Adrenal gland (tissue), 12 donors: ENCODE data around the gene VEZT. TPM values are rescaled to one million over a fixed set of nuclear protein-coding genes. Genes with fewer than 3 reads are reported as not detected.
A peak's percentile ranks its signal among the peaks of the same experiment; 100 is the strongest.

Source experiments
- DNase-seq, 7 donors: peaks; one replicate each; pipeline ENCODE4 v3.0.0-alpha.2; 2019 to 2020
- H3K27ac ChIP-seq, 5 donors: fragments of 200-600 bp; sonication (generic) in 4 of 5; 1 replicate in 3 of 5; 2 replicates in 2 of 5; pipeline versions ENCODE4 v1.5.1 to v1.8.0; 2016 to 2020; ENCODE audit warnings: mild to moderate bottlenecking in 1 of 5
- H3K27me3 ChIP-seq: fragments of 200-600 bp; 2 replicates; pipeline ENCODE4 v1.8.0; 2021
- H3K36me3 ChIP-seq, 2 donors: fragments of 200-600 bp; replicated peaks in 1 of 2; 1 replicate in 1 of 2; 2 replicates in 1 of 2; pipeline versions ENCODE4 v1.5.1 to v1.8.0; 2018 to 2022
- H3K4me1 ChIP-seq, 2 donors: fragments of 200-600 bp; replicated peaks in 1 of 2; 1 replicate in 1 of 2; 2 replicates in 1 of 2; pipeline versions ENCODE4 v1.5.1 to v1.8.0; 2018 to 2021
- H3K4me3 ChIP-seq, 4 donors: fragments of 200-600 bp; sonication (generic) in 3 of 4; one replicate each; pipeline ENCODE4 v1.5.1; 2016 to 2018
- H3K9me3 ChIP-seq, 3 donors: fragments of 200-600 bp; sonication (generic) in 1 of 3; replicated peaks in 1 of 3; 1 replicate in 2 of 3; 2 replicates in 1 of 3; pipeline versions ENCODE4 v1.5.1 to v1.8.0; 2016 to 2021
- CTCF ChIP-seq, 6 experiments: fragments of 450-650 bp in 4 of 6; fragments of 200-600 bp in 2 of 6; sonication (generic) in 1 of 6; IDR thresholded peaks; 1 replicate in 5 of 6; 2 replicates in 1 of 6; pipeline versions ENCODE4 v1.5.1 to v1.8.0; 2016 to 2021; ENCODE audit warnings: antibody characterized with exemption in 6 of 6, mild to moderate bottlenecking in 2 of 6, moderate library complexity in 1 of 6
- POLR2A ChIP-seq, 2 donors: fragments of 450-650 bp; IDR thresholded peaks; one replicate each; pipeline ENCODE4 v1.6.1; 2017; ENCODE audit warnings: antibody characterized with exemption in 2 of 2, mild to moderate bottlenecking in 2 of 2, moderate library complexity in 1 of 2
- WGBS, 4 donors: extraction: QIAGEN DNeasy Blood & Tissue Kit in 2 of 4; methylation state at CpG; one replicate each; pipeline versions ENCODE4 v1.1.5 to v1.1.7; 2013 to 2017; 5-methylcytosine and 5-hydroxymethylcytosine counted together
- intact Hi-C, 2 donors: fragments of 100-400 bp; cut with DNase I; formaldehyde crosslinking; loops; one replicate each; pipeline versions ENCODE4 v1.14.1 to v1.15.0; 2022 to 2023
- polyA plus RNA-seq, 3 donors: library from polyadenylated mRNA; stranded (reverse); fragments of 200-250 nt in 2 of 3; fragments of 350-450 nt in 1 of 3; fragmentation: Illumina TruSeq in 1 of 3; extraction: RNeasy Lipid Tissue Mini Kit (QIAGEN cat#74804) in 1 of 3; gene quantifications; one replicate each; pipeline ENCODE4 v1.2.3, GENCODE V29; 2013 to 2014
- total RNA-seq, 9 donors: library from RNA; depleted of rRNA in 4 of 9; stranded (reverse); fragments of >200 nt in 4 of 9; fragments of 120-200 nt in 1 of 9; fragmentation: NEBNext Ultra II Directional in 1 of 9; extraction: Animal tissue kit (Norgen Biotek cat#: 25700) in 1 of 9; gene quantifications; one replicate each; pipeline versions ENCODE4 v1.1.0 to v1.2.4, GENCODE V29; 2013 to 2023
- donor health status: healthy with polysubstance abuse.
- donor health status: Bipolar disorder and iron deficiency.
- donor health status: DM: yes; HTN: yes; CAD: no.
- donor health status: DM: no; HTN: no; CAD: no.
- donor health status: DM: no; HTN: no; CAD: no.
- donor health status: DM: yes; HTN: yes; CAD: no.

VEZT gene
- total and polyA plus RNA-seq, 12 donors = 34.8 to 189 (median 88.3) TPM

GRCh38 chr12:95224202-95225170, 6.9 kb downstream of the VEZT start:
- H3K4me1 ChIP-seq = peaks cover 0 to 88% of the 10 kb centered on the region in 2 donors
- intact Hi-C loops = no loop called here
- peak in 1 of 7 donors; percentile 54 for DNase-seq
- peak overlapping the region in 3 of 5 donors; percentile 3 to 68 (median 27) for H3K27ac ChIP-seq
- TF ChIP-seq POLR2A (IDR thresholded peaks at IDR 0.05) = no peak
- no peak for TF ChIP-seq CTCF (IDR thresholded peaks at IDR 0.05)
- no peaks in the 10 kb centered on the region for H3K9me3 ChIP-seq
- no peak overlapping the region for H3K4me3 ChIP-seq
- WGBS, 4 donors = 88 to 91% (median 89%) methylated on average over 5 to 8 of the region's 8 CpGs
- no peaks in the 10 kb centered on the region for H3K27me3 ChIP-seq
- peaks cover 0 to 3% of the 10 kb centered on the region in 2 donors for H3K36me3 ChIP-seq

GRCh38 chr12:95225645-95226212, 8.1 kb downstream of the VEZT start:
- TF ChIP-seq CTCF (IDR thresholded peaks at IDR 0.05) (no peak), POLR2A (IDR thresholded peaks at IDR 0.05) (no peak)
- H3K27me3 ChIP-seq = no peaks in the 10 kb centered on the region
- peaks cover 0 to 3% of the 10 kb centered on the region in 2 donors for H3K36me3 ChIP-seq
- no peak overlapping the region for H3K4me3 ChIP-seq
- 39 to 50% (median 44%) methylated on average over 1 of the region's 1 CpG for WGBS, 4 donors
- peak overlapping the region in 3 of 5 donors; percentile 26 to 68 (median 27) for H3K27ac ChIP-seq
- peak in 5 of 7 donors; percentile 47 to 83 (median 52) for DNase-seq
- no peaks in the 10 kb centered on the region for H3K9me3 ChIP-seq
- H3K4me1 ChIP-seq = peaks cover 0 to 88% of the 10 kb centered on the region in 2 donors
- intact Hi-C loops = no loop called here

- Histone ChIP-seq H3K4me3 (no peak overlapping the region), H3K9me3 (no peaks in the 10 kb centered on the region), H3K27ac (peak overlapping the region in 2 of 5 donors; percentile 7 to 10), H3K36me3 (peaks cover 0 to 3% of the 10 kb centered on the region in 2 donors), H3K4me1 (peaks cover 0 to 77% of the 10 kb centered on the region in 2 donors), H3K27me3 (no peaks in the 10 kb centered on the region)
- TF ChIP-seq CTCF (IDR thresholded peaks at IDR 0.05) (no peak), POLR2A (IDR thresholded peaks at IDR 0.05) (no peak)
- 56 to 60% (median 57%) methylated on average over 3 of the region's 3 CpGs for WGBS, 4 donors
- intact Hi-C loops = no loop called here
- no peak for DNase-seq
These were observed 10.3 kb downstream of the VEZT start for GRCh38 chr12:95227818-95228356.

- peak overlapping the region in 1 of 5 donors; percentile 7 for H3K27ac ChIP-seq
- no peaks in the 10 kb centered on the region for H3K27me3 ChIP-seq
- H3K4me3 ChIP-seq = no peak overlapping the region
- TF ChIP-seq CTCF (IDR thresholded peaks at IDR 0.05) = no peak
- no peak for TF ChIP-seq POLR2A (IDR thresholded peaks at IDR 0.05)
- DNase-seq = no peak
- no peaks in the 10 kb centered on the region for H3K9me3 ChIP-seq
- intact Hi-C loops = no loop called here
- 93 to 98% (median 95%) methylated on average over 2 of the region's 2 CpGs for WGBS, 4 donors
- H3K4me1 ChIP-seq = peaks cover 0 to 70% of the 10 kb centered on the region in 2 donors
- H3K36me3 ChIP-seq = peaks cover 0 to 3% of the 10 kb centered on the region in 2 donors
These were observed 11.0 kb downstream of the VEZT start for GRCh38 chr12:95228617-95229016.
